Natural killer cell treated with Interleukin-12 subunit alpha and Interleukin-12 subunit beta and Interleukin-15 and Interleukin-18, amount 100 ng/mL, for 72 hours (primary cell): ENCODE measurements around the gene ACTA1. TPM values are rescaled to one million over a fixed set of nuclear protein-coding genes. Genes with fewer than 3 reads are reported as not detected.
"Not testable (repeated sequence)": the region's sequence is repeated elsewhere in the genome, so short reads cannot be mapped to it uniquely, and the experiment has no call there.

ENCODE experiments used
- ATAC-seq, 2 donors: fragments of 150-1000 bp; cut with Tn5 transposase in 1 of 2; sonication (Bioruptor Pico), chemical (Tn5 transposase) in 1 of 2; 2 replicates each; pipeline ENCODE4 v1.10.0; 2021
- DNase-seq: peaks from one replicate; pipeline ENCODE4 v3.0.0; 2022; ENCODE audit warnings: low spot score
- H3K27ac Mint-ChIP-seq, 2 donors: 1 replicate in 1 of 2; 2 replicates in 1 of 2; pipeline ENCODE4 v1.8.0; 2022; ENCODE audit warnings: mixed read lengths in 2 of 2, mild to moderate bottlenecking in 1 of 2, moderate library complexity in 1 of 2
- H3K27me3 Mint-ChIP-seq, 2 donors: 1 replicate in 1 of 2; 2 replicates in 1 of 2; pipeline ENCODE4 v1.8.0; 2022; ENCODE audit warnings: mixed read lengths in 2 of 2
- H3K36me3 Mint-ChIP-seq: one replicate; pipeline ENCODE4 v1.8.0; 2022; ENCODE audit warnings: mixed read lengths
- H3K4me1 Mint-ChIP-seq, 2 donors: 1 replicate in 1 of 2; 2 replicates in 1 of 2; pipeline ENCODE4 v1.8.0; 2022; ENCODE audit warnings: low read depth in 2 of 2, mixed read lengths in 2 of 2, mild to moderate bottlenecking in 1 of 2
- H3K4me3 Mint-ChIP-seq: one replicate; pipeline ENCODE4 v1.8.0; 2022; ENCODE audit warnings: mixed read lengths
- H3K9me3 Mint-ChIP-seq: 2 replicates; pipeline ENCODE4 v1.8.0; 2022; ENCODE audit warnings: mixed read lengths
- total RNA-seq, 2 donors: library from RNA; stranded (reverse); gene quantifications; one replicate each; pipeline ENCODE4 v1.2.3, GENCODE V29; 2022

ACTA1 gene
- total RNA-seq, result not detected

DNA sequence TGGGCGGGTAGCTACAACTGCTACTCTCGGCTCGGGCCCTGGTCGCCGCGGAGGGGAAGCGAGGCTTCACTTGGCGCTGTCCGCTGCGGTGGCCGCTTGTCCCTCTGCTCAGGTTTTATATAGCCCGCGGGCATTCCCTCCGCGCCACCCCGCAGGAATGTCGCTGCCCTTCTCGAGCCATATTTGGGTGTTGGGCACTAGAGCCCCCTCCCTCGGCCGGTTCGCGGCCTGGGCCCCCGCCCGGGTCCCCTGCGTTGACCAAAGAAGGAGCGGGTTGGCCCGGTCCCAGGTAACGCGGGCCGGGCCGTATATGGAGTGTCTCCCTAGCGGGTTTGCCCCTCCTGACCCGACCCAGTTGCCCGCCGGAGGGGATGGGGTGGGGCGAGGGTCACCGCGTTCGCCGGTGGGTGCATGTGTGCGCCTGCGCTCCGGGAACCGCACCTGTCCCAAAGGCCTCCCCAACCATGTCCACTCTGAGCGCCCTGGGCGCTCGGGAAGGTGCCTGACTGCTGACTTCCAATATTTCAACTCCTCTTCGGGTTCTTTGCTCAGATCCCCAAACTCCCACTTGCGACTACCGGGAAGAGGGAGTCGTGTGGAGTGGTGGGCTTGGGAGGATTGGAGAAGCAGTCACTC, at the start of gene ACTA1:
Gene ACTA1, minus strand, starts transcription at position 90 of the 636 bp plus-strand sequence. CDS start 979 bp downstream, outside the sequence.
- ATAC-seq (no peak), DNase-seq (no peak)
- peaks cover 29 to 47% of the 10 kb centered on the region in 2 donors for H3K27me3 Mint-ChIP-seq
- H3K4me1 Mint-ChIP-seq, result peaks cover 9 to 10% of the 10 kb centered on the region in 2 donors
- no peak within 1 kb of the TSS for H3K4me3 Mint-ChIP-seq
- no peaks in the 10 kb centered on the region for H3K9me3 Mint-ChIP-seq
- no peak within 1 kb of the TSS for H3K27ac Mint-ChIP-seq
- peaks cover 6% of the 10 kb centered on the region for H3K36me3 Mint-ChIP-seq

DNA sequence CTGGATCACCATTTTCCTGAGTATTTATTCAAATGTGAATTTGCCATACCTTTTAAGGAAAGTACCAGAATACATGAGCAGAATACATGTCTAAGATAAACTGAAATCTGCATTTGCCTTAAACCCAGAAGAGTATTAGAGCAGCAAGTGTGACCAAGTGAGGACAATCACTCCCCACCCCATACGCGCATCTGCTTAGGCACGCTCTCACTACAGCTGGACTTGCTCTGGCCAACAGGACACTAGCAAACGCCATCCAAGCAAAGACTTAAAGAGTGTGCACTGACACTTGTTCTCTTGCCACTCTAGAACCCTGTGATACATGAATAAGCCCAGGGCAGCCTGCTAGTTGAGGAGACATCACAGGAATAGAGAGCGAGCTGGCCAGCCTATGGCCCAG, 48.6 kb upstream of the ACTA1 start:
- Mint-ChIP-seq H3K9me3 (no peaks in the 10 kb centered on the region), H3K27me3 (no peaks in the 10 kb centered on the region), H3K4me3 (no peak overlapping the region), H3K27ac (no peak overlapping the region), H3K4me1 (peaks cover 16 to 17% of the 10 kb centered on the region in 2 donors), H3K36me3 (peaks cover 36% of the 10 kb centered on the region)
- no peak for DNase-seq
- no peak for ATAC-seq

DNA sequence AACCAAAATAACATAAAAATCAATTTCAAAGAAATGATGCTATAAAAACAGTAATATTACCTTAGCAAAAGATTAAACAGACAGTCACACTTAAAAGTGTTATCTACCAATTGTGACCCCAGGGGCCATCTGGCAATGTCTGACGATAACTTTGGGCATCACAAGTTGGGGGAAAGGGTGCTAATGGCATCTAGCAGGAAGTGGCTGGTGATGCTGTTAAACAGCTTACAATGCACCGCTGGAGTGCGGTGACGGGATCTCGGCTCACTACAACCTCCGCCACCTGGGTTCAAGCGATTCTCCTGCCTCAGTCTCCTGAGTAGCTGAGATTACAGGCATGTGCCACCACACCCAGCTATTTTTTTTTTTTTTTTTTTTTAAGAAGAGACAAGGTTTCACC, 46.6 kb upstream of the ACTA1 start:
- DNase-seq (no peak), ATAC-seq (peak in 1 of 2 donors; percentile 64)
- Mint-ChIP-seq H3K36me3 (peaks cover 31% of the 10 kb centered on the region), H3K9me3 (no peaks in the 10 kb centered on the region), H3K27ac (peak overlapping the region in 1 of 2 donors; percentile 19), H3K4me3 (no peak overlapping the region), H3K4me1 (peaks cover 16 to 17% of the 10 kb centered on the region in 2 donors), H3K27me3 (no peaks in the 10 kb centered on the region)

DNA sequence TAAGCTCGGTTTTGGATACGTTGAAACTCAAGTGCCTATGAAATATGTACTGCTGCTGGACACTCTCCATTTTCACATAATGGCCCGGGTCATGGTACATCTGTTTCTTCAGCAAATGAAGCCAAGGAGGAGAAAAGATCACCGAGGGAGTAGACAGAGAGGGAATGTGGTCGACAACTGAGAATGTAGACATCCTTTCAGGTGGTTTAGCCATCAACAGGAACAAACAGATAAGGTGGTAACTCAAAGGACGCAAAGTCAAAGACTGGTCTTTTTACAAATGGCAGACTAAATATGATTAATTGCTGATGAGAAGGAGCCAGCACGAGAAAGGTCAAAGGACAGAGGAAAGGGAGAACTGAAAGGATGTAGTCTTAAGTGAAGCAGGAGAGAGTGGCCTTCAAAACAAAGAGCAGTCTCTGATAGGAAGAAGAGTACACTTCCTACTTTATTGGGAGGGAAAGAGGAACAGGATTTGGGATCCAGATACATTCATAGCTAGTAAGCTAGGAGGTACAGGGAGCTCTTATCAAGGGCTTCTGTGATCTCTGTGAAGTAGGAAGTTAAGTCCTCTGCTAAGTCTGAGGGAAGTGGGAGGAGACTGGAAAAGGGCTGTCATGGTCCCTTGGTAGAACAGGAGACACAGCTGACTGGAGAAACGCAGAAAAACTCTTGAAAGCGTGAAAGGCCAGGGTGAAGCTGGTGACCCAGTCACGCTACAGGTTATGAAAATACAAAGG, 45.9 kb upstream of the ACTA1 start:
- peak overlapping the region in 1 of 2 donors; percentile 19 for H3K27ac Mint-ChIP-seq
- peaks cover 30% of the 10 kb centered on the region for H3K36me3 Mint-ChIP-seq
- H3K9me3 Mint-ChIP-seq, result no peaks in the 10 kb centered on the region
- no peak for DNase-seq
- H3K4me3 Mint-ChIP-seq, result no peak overlapping the region
- H3K4me1 Mint-ChIP-seq, result peaks cover 16 to 17% of the 10 kb centered on the region in 2 donors
- no peaks in the 10 kb centered on the region for H3K27me3 Mint-ChIP-seq
- ATAC-seq, result no peak

DNA sequence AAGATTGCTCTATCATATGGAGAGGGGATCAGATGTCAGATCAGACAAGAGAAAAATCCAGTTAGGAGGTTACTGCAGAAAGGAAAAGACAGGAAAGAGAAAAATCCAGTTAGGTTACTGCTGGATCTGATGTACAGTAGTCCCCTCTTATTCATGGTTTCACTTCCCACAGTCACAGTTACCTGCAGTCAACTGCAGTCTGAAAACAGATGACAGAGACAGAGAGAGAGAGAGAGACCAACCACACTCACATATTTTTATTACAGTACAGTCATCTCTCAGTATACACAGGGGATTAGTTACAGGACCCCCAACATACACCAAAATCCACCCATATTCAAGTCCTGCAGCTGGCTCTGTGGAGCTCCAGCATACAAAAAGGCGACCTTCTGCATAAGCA, 45.0 kb upstream of the ACTA1 start:
- ATAC-seq (no peak), DNase-seq (no peak)
- Mint-ChIP-seq H3K4me1 (peaks cover 16 to 17% of the 10 kb centered on the region in 2 donors), H3K9me3 (no peaks in the 10 kb centered on the region), H3K27ac (no peak overlapping the region), H3K4me3 (no peak overlapping the region), H3K36me3 (peaks cover 37% of the 10 kb centered on the region), H3K27me3 (no peaks in the 10 kb centered on the region)

DNA sequence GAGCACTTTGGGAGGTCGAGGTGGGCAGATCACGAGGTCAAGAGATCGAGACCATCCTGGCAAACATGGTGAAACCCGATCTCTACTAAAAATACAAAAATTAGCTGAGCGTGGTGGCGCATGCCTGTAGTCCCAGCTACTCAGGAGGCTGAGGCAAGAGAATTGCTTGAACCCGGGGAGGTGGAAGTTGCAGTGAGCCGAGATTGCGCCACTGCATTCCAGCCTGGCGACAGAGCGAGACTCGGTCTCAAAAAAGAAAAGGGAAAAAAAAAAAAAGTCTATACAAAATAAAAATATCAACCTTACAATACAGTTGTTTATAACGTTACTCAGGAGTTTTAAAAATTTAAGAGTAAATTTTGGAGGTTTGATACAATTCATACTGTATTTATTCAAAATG, 42.0 kb upstream of the ACTA1 start:
- ATAC-seq, DNase-seq, H3K4me3 Mint-ChIP-seq, H3K27ac Mint-ChIP-seq, H3K27me3 Mint-ChIP-seq, H3K9me3 Mint-ChIP-seq: not testable (repeated sequence)
- Mint-ChIP-seq H3K36me3 (peaks cover 30% of the 10 kb centered on the region), H3K4me1 (peaks cover 13% of the 10 kb centered on the region in 2 donors)

DNA sequence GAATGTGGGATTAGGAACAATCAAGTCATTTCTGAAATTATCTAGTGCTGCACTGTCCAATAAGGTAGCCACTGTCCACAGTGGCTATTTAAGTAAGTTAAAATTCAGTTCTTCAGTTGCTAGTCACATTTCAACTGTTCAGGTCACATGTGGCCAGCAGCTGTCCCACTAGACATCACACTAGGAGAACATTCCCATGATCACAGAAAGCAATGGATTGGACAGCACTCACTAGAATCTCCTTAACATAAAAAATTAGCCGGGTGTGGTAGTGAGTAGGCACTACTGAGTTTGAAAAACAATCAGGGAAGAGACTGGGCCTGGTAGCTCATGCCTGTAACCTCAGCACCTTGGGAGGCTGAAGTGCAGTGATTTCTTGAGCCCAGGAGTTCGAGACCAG, 40.6 kb upstream of the ACTA1 start:
- Mint-ChIP-seq H3K27ac (no peak overlapping the region), H3K9me3 (no peaks in the 10 kb centered on the region), H3K36me3 (peaks cover 30% of the 10 kb centered on the region), H3K4me3 (no peak overlapping the region), H3K27me3 (no peaks in the 10 kb centered on the region), H3K4me1 (peaks cover 4 to 6% of the 10 kb centered on the region in 2 donors)
- ATAC-seq (no peak), DNase-seq (no peak)

DNA sequence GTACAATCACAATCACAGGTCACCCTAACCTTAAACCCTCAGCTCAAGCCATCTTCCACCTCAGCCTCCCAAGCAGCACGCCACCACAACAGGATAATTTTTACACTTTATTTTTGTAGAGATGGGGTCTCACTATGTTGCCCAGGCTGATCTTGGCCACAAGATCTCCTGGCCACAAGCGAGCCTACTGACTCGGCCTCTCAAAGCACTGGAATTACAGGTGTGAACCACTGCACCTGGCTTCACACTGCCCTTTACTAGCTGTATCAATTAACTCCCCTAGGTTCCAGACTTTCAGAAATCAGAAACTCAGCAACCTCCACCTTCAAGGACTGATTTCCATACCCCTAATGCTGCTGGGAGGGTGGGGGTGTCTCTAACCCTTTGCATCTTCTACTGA, 37.3 kb upstream of the ACTA1 start:
- no peaks in the 10 kb centered on the region for H3K9me3 Mint-ChIP-seq
- no peak for ATAC-seq
- no peak for DNase-seq
- H3K4me3 Mint-ChIP-seq, result no peak overlapping the region
- peaks cover 44% of the 10 kb centered on the region for H3K36me3 Mint-ChIP-seq
- no peaks in the 10 kb centered on the region for H3K4me1 Mint-ChIP-seq
- no peaks in the 10 kb centered on the region for H3K27me3 Mint-ChIP-seq
- no peak overlapping the region for H3K27ac Mint-ChIP-seq

DNA sequence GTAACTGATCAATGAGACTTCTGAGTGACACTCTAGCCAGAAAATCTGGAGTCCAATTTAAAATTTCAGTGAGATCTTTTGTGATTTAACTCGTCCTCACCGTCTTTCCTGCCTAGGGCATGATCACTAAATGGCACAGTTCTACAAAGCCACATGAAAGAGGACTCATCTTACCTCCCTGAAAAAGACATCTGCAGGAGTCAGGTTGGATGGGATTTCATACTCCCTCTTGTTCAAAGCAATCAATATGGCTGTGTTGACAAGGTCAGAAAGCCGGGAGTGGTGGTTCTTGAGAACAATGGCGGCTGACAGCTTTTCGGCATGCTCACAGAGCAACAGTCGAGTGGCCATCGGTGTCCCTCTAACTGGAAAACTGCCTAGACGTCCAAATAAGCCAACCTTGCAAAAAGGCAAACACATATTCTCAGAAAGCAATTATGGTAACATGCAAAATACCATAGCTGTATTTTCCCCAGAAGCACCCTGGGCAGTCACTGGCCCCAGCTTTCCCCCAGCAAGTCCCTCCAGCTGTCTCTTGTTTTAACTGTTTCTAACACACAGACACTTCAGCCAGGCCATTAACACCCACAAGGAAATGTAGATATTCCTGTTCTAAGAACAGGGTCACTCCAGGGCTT, 36.6 kb upstream of the ACTA1 start:
- Mint-ChIP-seq H3K27me3 (no peaks in the 10 kb centered on the region), H3K36me3 (peaks cover 44% of the 10 kb centered on the region), H3K4me3 (no peak overlapping the region), H3K27ac (no peak overlapping the region), H3K4me1 (no peaks in the 10 kb centered on the region), H3K9me3 (no peaks in the 10 kb centered on the region)
- ATAC-seq (no peak), DNase-seq (no peak)

DNA sequence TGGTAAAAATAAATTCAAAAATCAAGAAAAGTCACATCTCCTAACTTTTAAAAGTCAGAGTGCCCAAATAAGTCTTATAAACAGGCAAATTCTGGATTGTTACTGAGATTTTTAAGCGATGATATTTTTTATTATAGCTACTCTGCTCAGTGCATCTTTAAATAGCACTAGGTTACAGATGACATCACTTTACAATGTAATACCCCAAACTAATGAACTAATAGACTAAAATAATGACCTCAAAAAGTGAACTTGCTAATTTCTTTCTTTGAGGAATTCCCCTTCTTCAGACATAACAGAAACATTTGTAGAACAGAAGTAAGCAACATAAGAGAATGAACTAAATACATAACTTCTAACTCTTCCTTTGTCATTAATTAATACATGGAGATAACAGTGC, 33.0 kb upstream of the ACTA1 start:
- Mint-ChIP-seq H3K27ac (no peak overlapping the region), H3K36me3 (peaks cover 47% of the 10 kb centered on the region), H3K9me3 (no peaks in the 10 kb centered on the region), H3K4me3 (no peak overlapping the region), H3K4me1 (no peaks in the 10 kb centered on the region), H3K27me3 (no peaks in the 10 kb centered on the region)
- ATAC-seq (no peak), DNase-seq (no peak)

DNA sequence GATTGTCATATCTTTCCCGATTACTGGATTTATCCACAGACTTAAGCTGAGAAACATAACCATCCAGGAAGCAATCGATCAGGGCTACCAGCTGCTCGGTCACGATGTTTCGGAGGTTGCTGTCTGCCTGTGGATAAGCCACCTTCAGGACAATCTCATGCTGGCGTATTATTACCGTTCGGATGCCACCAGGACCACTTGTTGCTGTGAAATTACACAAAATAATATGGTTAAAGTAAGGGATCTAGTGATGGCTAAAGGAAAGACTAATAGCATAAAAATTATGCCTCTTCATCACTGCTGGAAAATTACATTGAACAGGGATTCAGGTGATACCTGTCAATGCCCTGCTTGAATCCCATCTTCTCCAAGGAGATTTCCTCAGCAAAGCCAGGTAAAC, 30.8 kb upstream of the ACTA1 start:
- H3K4me3 Mint-ChIP-seq, result no peak overlapping the region
- H3K27ac Mint-ChIP-seq, result no peak overlapping the region
- no peak for DNase-seq
- H3K9me3 Mint-ChIP-seq, result no peaks in the 10 kb centered on the region
- ATAC-seq, result no peak
- H3K4me1 Mint-ChIP-seq, result no peaks in the 10 kb centered on the region
- peaks cover 40% of the 10 kb centered on the region for H3K36me3 Mint-ChIP-seq
- H3K27me3 Mint-ChIP-seq, result no peaks in the 10 kb centered on the region

DNA sequence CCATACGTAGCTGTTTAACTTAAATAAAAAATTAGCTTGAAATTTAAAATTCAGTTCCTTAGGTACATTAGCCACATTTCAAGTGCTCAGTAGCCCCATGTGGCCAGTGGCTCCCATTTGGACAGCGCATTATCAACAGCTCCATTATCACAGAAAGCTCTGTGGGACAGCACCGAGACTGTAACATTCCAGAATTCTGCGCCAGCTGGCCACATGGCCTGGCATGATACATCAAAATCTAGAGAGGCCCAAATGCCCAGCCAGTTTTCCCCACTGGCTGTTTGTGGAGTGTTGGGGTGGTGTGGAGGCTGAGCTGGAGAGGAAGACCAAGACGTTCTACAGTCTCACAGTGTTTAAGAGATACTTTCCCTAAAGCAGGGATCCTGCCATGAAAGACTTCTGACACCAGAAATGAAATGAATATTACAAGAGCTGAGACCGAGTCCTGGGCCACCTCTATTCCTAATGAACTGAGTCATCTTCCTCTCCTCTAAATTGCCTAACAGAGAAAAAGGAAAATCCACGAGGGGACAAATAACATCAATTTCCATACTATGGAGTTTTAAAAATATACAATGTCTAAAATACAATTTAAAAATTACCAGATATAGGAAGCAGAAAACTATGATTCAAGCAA, 27.3 kb upstream of the ACTA1 start:
- Mint-ChIP-seq H3K4me3 (no peak overlapping the region), H3K27ac (no peak overlapping the region), H3K9me3 (no peaks in the 10 kb centered on the region), H3K4me1 (peaks cover 4 to 7% of the 10 kb centered on the region in 2 donors), H3K27me3 (no peaks in the 10 kb centered on the region), H3K36me3 (peaks cover 22% of the 10 kb centered on the region)
- ATAC-seq (no peak), DNase-seq (no peak)

DNA sequence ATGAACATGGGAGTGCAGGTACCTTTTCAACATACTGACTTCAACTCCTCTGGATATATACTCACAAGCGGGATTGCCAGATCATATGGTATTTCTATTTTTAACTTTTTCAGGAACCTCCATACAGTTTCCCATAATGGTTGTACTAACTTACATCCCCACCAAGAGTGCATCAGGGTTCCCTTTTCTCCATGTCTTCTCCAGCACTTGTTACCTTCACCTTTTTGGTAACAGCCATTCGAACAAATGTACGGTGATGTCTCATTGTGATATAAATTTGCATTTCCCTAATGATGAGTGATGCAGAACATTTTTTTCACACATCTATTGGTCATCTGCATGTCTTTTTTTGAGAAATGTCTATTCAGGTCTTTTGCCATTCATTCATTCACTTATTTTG, 25.9 kb upstream of the ACTA1 start:
- no peak overlapping the region for H3K27ac Mint-ChIP-seq
- DNase-seq (no peak), ATAC-seq (no peak)
- no peaks in the 10 kb centered on the region for H3K27me3 Mint-ChIP-seq
- H3K9me3 Mint-ChIP-seq, result no peaks in the 10 kb centered on the region
- no peak overlapping the region for H3K4me3 Mint-ChIP-seq
- peaks cover 17% of the 10 kb centered on the region for H3K36me3 Mint-ChIP-seq
- H3K4me1 Mint-ChIP-seq, result peaks cover 7 to 10% of the 10 kb centered on the region in 2 donors

DNA sequence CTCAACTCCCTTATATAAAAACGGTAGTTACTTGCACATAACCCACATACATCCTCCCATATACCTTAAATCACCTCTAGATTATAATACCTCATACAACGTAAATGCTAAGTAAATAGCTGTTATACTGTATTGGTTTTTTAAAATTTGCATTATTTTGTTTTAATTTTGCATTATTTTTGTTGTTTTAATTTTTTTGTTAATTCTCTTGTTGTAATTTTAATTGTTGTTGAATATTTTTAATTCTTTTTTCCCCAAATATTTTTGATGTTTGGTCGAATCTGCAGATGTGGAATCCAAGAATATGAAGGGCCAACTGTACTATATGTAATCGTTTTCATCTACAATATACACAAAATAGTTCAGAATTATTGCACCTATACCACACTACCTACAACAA, 23.5 kb upstream of the ACTA1 start:
- peaks cover 6% of the 10 kb centered on the region for H3K36me3 Mint-ChIP-seq

More for the DNA sequence above, 23.5 kb upstream of the ACTA1 start:
- ATAC-seq, result no peak
- H3K27ac Mint-ChIP-seq, result no peak overlapping the region
- no peaks in the 10 kb centered on the region for H3K27me3 Mint-ChIP-seq
- no peaks in the 10 kb centered on the region for H3K9me3 Mint-ChIP-seq
- no peak for DNase-seq
- no peak overlapping the region for H3K4me3 Mint-ChIP-seq
- H3K4me1 Mint-ChIP-seq, result peaks cover 7 to 10% of the 10 kb centered on the region in 2 donors
